ENCODE results near the gene LBX2. TPM values are rescaled to one million over a fixed set of nuclear protein-coding genes. Genes with fewer than 3 reads are reported as not detected.

LBX2 gene
- total RNA-seq, 2 experiments from 2014 or later: 0.36 to 0.43 TPM

DNA sequence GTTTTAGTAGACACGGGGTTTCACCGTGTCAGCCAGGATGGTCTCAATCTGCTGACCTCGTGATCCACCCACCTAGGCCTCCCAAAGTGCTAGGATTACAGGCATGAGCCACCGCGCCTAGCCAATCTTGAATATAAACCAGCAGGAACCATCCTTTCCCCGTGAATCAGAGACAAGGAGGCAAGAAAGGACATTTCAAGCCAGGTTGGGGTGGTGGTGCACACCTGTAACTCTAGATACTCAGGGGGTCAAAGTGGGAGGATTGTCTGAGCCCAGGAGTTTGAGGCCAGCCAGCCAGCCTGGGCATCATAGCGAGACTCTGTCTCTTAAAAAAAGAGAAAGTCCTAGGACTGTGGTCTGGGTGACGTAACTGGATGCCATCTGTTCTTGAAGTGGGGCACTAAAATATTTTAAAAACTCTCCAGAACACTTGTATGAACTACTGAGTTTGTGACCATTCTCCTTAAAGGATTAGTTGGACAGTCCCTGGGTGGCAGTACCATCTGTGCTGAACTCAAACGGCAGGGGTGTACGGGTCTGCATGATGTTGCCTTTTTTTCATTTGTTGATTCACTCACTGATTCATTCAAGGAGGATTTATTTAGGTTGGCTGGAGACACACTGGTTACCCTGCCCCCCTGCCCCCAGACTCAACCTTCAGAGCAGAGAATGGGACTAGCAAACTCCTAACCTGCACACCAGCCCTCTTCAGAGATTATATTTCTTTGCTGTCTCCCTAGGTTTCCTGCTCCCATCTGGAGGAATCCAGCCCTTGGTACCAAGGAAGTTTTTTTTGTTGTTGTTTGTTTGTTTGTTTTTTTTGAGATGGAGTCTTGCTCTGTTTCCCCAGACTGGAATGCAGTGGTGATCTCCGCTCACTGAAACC, 11.9 kb upstream of the LBX2 start:
- Mint-ChIP-seq H3K4me3 (no peak overlapping the region), H3K4me1 (ENCODE audit: low read depth) (peaks cover 31% of the 10 kb centered on the region), H3K27me3 (peaks cover 45% of the 10 kb centered on the region), H3K36me3 (ENCODE audit: low read depth) (peaks cover 8% of the 10 kb centered on the region), H3K9me3 (no peaks in the 10 kb centered on the region), H3K27ac (no peak overlapping the region)
- ChIA-PET CTCF (interaction anchor here (0.5 to 1.1 kb wide), 2 partner anchors 11 to 140 kb away, joined by 3 read pairs; no protein-coding TSS in a partner anchor), POLR2A (interaction anchor here (1.0 kb wide), 1 partner anchor 28 kb away, joined by 3 read pairs; the partner anchor contains the start of genes CCDC142 and TTC31)
- TF ChIP-seq, protein P1, sequence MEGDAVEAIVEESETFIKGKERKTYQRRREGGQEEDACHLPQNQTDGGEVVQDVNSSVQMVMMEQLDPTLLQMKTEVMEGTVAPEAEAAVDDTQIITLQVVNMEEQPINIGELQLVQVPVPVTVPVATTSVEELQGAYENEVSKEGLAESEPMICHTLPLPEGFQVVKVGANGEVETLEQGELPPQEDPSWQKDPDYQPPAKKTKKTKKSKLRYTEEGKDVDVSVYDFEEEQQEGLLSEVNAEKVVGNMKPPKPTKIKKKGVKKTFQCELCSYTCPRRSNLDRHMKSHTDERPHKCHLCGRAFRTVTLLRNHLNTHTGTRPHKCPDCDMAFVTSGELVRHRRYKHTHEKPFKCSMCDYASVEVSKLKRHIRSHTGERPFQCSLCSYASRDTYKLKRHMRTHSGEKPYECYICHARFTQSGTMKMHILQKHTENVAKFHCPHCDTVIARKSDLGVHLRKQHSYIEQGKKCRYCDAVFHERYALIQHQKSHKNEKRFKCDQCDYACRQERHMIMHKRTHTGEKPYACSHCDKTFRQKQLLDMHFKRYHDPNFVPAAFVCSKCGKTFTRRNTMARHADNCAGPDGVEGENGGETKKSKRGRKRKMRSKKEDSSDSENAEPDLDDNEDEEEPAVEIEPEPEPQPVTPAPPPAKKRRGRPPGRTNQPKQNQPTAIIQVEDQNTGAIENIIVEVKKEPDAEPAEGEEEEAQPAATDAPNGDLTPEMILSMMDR (IDR thresholded peaks at IDR 0.05): no peak
- intact Hi-C loops (cut with micrococcal nuclease): no loop called here
- ATAC-seq: no peak
- no peak for DNase-seq

DNA sequence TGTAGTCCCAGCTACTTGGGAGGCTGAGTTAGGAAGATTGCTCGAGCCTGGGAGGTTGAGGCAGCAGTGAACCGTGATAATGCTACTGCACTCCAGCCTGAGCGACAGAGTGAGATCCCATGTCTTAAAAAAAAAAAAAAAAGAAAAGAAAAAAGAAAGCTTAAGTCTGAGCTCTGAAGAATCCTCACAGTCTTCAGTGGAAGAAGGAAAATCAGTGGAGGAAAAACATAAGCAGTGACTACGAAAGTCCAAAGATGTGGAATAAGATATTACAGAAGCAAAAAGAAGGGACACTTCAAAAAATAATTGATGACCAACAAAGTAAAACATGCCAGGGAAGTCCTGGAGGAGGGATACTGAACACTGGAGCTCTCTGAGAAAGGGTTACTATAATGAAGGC, 10.9 kb upstream of the LBX2 start:
- peaks cover 31% of the 10 kb centered on the region for H3K4me1 Mint-ChIP-seq (ENCODE audit: low read depth)
- H3K27ac Mint-ChIP-seq: no peak overlapping the region
- H3K36me3 Mint-ChIP-seq (ENCODE audit: low read depth): peaks cover 16% of the 10 kb centered on the region
- H3K9me3 Mint-ChIP-seq: no peaks in the 10 kb centered on the region
- intact Hi-C loops (cut with micrococcal nuclease): no loop called here
- ChIA-PET POLR2A (interaction anchor here (0.7 to 4.8 kb wide), 8 partner anchors 10 to 76 kb away, joined by 3 to 21 read pairs (median 4); partner anchors contain the start of genes AUP1, CCDC142, HTRA2 and LBX2), CTCF (interaction anchor here (0.5 to 1.9 kb wide), 5 partner anchors 12 to 141 kb away, joined by 3 to 5 read pairs (median 3); partner anchors contain the start of gene C2orf81)
- DNase-seq: no peak
- peaks cover 41% of the 10 kb centered on the region for H3K27me3 Mint-ChIP-seq
- TF ChIP-seq, protein P1 (IDR thresholded peaks at IDR 0.05): no peak
- no peak overlapping the region for H3K4me3 Mint-ChIP-seq
- no peak for ATAC-seq

DNA sequence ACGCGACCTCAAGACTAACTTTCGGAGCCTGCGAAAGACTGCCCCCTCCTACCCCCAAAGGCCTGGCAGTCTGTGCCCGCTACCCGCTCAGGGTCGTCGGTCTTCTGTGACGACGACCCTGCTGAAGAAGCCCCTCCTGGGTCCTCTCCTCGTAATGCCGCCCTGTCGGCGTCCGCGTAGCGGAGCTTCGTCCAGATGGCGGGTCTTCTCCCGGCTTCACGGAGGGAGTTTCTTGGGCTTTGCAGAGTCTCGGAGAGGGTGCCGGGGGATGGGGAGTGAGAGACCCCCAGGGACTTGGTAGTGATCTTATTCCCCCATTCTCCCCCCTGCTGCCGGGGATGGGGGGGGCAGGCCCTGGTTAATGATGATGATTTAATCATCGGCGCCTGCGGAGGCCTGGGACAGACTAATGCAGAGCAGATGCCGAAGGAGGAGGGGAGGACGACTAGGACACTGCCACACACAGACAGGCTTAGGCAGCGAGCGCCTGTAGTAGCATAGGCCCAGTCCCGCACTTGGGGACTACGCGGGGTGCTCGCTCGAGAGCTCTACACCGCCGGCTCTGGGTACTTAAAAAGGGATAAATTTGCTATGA, 8.6 kb upstream of the LBX2 start:
- intact Hi-C loops (cut with micrococcal nuclease): no loop called here
- H3K27me3 Mint-ChIP-seq: peaks cover 43% of the 10 kb centered on the region
- TF ChIP-seq, protein P1 (IDR thresholded peaks at IDR 0.05): no peak
- H3K9me3 Mint-ChIP-seq: no peaks in the 10 kb centered on the region
- CTCF ChIA-PET: interaction anchor here (1.0 to 3.4 kb wide), 6 partner anchors 9 to 83 kb away, joined by 3 to 27 read pairs (median 4); partner anchors contain the start of gene LBX2
- peaks cover 33% of the 10 kb centered on the region for H3K36me3 Mint-ChIP-seq (ENCODE audit: low read depth)
- H3K4me1 Mint-ChIP-seq (ENCODE audit: low read depth): peaks cover 36% of the 10 kb centered on the region
- POLR2A ChIA-PET: interaction anchor here (0.5 to 4.8 kb wide), 5 partner anchors 8 to 308 kb away, joined by 3 to 21 read pairs (median 4); partner anchors contain the start of genes AUP1, HTRA2, INO80B and LBX2
- ATAC-seq (peak; percentile 7), DNase-seq (peak; percentile 54)
- H3K4me3 Mint-ChIP-seq: peak overlapping the region; percentile 94
- peak overlapping the region; percentile 99 for H3K27ac Mint-ChIP-seq

DNA sequence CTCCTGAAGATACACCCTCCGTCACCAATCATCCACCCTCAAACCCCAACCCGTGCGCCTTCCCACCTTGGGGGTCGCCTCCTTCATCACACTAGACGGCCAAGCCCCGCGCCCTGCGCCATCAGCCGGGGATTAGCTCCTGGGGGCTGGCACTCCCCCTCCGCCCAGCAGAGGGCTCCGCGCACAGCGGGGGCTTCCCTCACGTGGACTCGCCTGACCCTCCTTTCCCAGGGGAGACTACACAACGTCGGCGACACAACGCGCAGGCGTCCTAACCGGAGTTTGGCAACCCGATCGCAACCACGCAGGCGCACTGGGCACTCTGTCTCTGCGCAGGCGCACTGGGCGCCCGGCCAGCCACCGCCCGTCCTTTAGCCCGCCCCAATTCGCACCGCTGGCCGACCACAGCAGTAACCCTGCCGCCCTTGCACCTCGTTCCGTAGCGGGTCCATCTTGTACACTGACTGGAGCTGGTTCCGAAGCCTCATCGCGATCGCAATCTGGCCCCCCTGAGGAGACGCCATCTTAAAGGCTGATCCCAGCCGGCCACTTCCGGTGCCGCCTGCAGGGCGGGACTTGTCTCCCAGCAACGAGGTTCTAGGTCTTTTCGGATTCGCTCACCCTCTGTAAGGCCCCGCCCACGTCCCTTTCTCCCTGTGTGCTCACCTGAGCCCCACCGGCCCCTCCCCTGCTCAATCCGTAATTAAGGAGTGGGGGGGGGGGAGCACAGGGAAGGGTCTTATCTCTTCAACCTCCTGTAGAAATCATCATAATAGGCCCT, 7.9 kb upstream of the LBX2 start, which contains the start of gene PCGF1:
PCGF1 (minus strand) TSS at position 551 of the 781 bp plus-strand sequence; CDS start at position 524, 27 bp downstream.
- H3K4me1 Mint-ChIP-seq (ENCODE audit: low read depth): peaks cover 42% of the 10 kb centered on the region
- CTCF ChIA-PET: interaction anchor here (0.9 to 3.4 kb wide), 8 partner anchors 7 to 84 kb away, joined by 3 to 27 read pairs (median 4); partner anchors contain the start of genes AUP1, HTRA2, MRPL53 and TLX2
- ATAC-seq: peak; percentile 91
- intact Hi-C loops (cut with micrococcal nuclease): no loop called here
- peak within 1 kb of the TSS; percentile 94 for H3K4me3 Mint-ChIP-seq
- POLR2A ChIA-PET: interaction anchor here (1.0 to 4.8 kb wide), 8 partner anchors 10 to 77 kb away, joined by 3 to 21 read pairs (median 4); partner anchors contain the start of genes AUP1, CCDC142, HTRA2 and INO80B
- peak within 1 kb of the TSS; percentile 99 for H3K27ac Mint-ChIP-seq
- H3K9me3 Mint-ChIP-seq: no peaks in the 10 kb centered on the region
- peaks cover 44% of the 10 kb centered on the region for H3K27me3 Mint-ChIP-seq
- TF ChIP-seq, protein P1 (IDR thresholded peaks at IDR 0.05): peak; percentile 50
- peak; percentile 100 for DNase-seq
- H3K36me3 Mint-ChIP-seq (ENCODE audit: low read depth): peaks cover 33% of the 10 kb centered on the region
